SK-N-SH treated with all-trans-retinoic acid at 6 μM for 48 hours (cell line): ENCODE results near the gene ATG2B.

Experiments used
- ATAC-seq: fragments of 200-7000 bp; cut with Tn5 transposase; 3 replicates; pipeline ENCODE4 v1.9.1; 2020; ENCODE audit warnings: mild to moderate bottlenecking, moderate library complexity
- CSDC2 ChIP-seq: fragments of 250-450 bp; sonication (Bioruptor Pico); IDR thresholded peaks from 2 replicates; pipeline ENCODE4 v1.5.0; 2020; ENCODE audit warnings: mild to moderate bottlenecking, moderate library complexity
- ESRRG ChIP-seq: fragments of 250-450 bp; sonication (Bioruptor Pico); IDR thresholded peaks from 2 replicates; pipeline ENCODE4 v1.6.1; 2021; ENCODE audit warnings: mild to moderate bottlenecking
- GLIS3 ChIP-seq: fragments of 250-450 bp; sonication (Bioruptor Pico); IDR thresholded peaks from 2 replicates; pipeline ENCODE4 v1.5.0; 2020; ENCODE audit warnings: mild to moderate bottlenecking, moderate library complexity
- ISL1 ChIP-seq: fragments of 250-450 bp; sonication (Bioruptor Pico); IDR thresholded peaks from 2 replicates; pipeline ENCODE4 v2.1.2; 2022; ENCODE audit warnings: mild to moderate bottlenecking, moderate library complexity
- PPARA ChIP-seq: fragments of 250-450 bp; sonication (Bioruptor Pico); IDR thresholded peaks from 2 replicates; pipeline ENCODE4 v1.5.0; 2020; ENCODE audit warnings: mild to moderate bottlenecking, borderline replicate concordance
- RARB ChIP-seq: fragments of 250-450 bp; sonication (Bioruptor Pico); IDR thresholded peaks from 2 replicates; pipeline ENCODE4 v1.8.0; 2021; ENCODE audit warnings: mild to moderate bottlenecking, moderate library complexity
- SNAI2 ChIP-seq: fragments of 250-450 bp; sonication (Bioruptor Pico); IDR thresholded peaks from 2 replicates; pipeline ENCODE4 v1.5.0; 2020; ENCODE audit warnings: mild to moderate bottlenecking, moderate library complexity
- TCF4 ChIP-seq: fragments of 250-450 bp; sonication (Bioruptor Pico); IDR thresholded peaks from 2 replicates; pipeline ENCODE4 v1.8.0; 2021; ENCODE audit warnings: mild to moderate bottlenecking, moderate library complexity, borderline replicate concordance
- TOX ChIP-seq: fragments of 250-450 bp; sonication (Bioruptor Pico); IDR thresholded peaks from 2 replicates; pipeline ENCODE4 v1.8.0; 2021; ENCODE audit warnings: mild to moderate bottlenecking, moderate library complexity, borderline replicate concordance
- ZFP3 ChIP-seq: fragments of 250-450 bp; sonication (Bioruptor Pico); IDR thresholded peaks from 2 replicates; pipeline ENCODE4 v1.5.0; 2020; ENCODE audit warnings: mild to moderate bottlenecking, moderate library complexity
- ZNF565 ChIP-seq: fragments of 450-650 bp; formaldehyde crosslinking; conservative IDR thresholded peaks from 2 replicates; pipeline ENCODE4 v1.5.0; 2020; ENCODE audit warnings: low read depth, mild to moderate bottlenecking, moderate library complexity
- TF ChIP-seq, protein P1 (sequence below): fragments of 250-450 bp; sonication (Bioruptor Pico); IDR thresholded peaks from 2 replicates; pipeline ENCODE4 v1.5.0; 2020; ENCODE audit warnings: mild to moderate bottlenecking, moderate library complexity
- TF ChIP-seq, protein P2 (sequence below): fragments of 250-450 bp; sonication (Bioruptor Pico); IDR thresholded peaks from 2 replicates; pipeline ENCODE4 v1.8.0; 2021; ENCODE audit warnings: low read depth, mild to moderate bottlenecking, moderate library complexity, borderline replicate concordance
- TF ChIP-seq, protein P3 (sequence below): fragments of 250-450 bp; sonication (Bioruptor Pico); IDR thresholded peaks from 2 replicates; pipeline ENCODE4 v1.5.1; 2020; ENCODE audit warnings: low read depth, mild to moderate bottlenecking, moderate library complexity
- TF ChIP-seq, protein P4 (sequence below): fragments of 250-450 bp; sonication (Bioruptor Pico); IDR thresholded peaks from 2 replicates; pipeline ENCODE4 v1.8.0; 2020; ENCODE audit warnings: mild to moderate bottlenecking, moderate library complexity, borderline replicate concordance
- TF ChIP-seq, protein P5 (sequence below): fragments of 250-450 bp; sonication (Bioruptor Pico); IDR thresholded peaks from 2 replicates; pipeline ENCODE4 v1.5.1; 2021; ENCODE audit warnings: mild to moderate bottlenecking, moderate library complexity

Gene ATG2B, protein sequence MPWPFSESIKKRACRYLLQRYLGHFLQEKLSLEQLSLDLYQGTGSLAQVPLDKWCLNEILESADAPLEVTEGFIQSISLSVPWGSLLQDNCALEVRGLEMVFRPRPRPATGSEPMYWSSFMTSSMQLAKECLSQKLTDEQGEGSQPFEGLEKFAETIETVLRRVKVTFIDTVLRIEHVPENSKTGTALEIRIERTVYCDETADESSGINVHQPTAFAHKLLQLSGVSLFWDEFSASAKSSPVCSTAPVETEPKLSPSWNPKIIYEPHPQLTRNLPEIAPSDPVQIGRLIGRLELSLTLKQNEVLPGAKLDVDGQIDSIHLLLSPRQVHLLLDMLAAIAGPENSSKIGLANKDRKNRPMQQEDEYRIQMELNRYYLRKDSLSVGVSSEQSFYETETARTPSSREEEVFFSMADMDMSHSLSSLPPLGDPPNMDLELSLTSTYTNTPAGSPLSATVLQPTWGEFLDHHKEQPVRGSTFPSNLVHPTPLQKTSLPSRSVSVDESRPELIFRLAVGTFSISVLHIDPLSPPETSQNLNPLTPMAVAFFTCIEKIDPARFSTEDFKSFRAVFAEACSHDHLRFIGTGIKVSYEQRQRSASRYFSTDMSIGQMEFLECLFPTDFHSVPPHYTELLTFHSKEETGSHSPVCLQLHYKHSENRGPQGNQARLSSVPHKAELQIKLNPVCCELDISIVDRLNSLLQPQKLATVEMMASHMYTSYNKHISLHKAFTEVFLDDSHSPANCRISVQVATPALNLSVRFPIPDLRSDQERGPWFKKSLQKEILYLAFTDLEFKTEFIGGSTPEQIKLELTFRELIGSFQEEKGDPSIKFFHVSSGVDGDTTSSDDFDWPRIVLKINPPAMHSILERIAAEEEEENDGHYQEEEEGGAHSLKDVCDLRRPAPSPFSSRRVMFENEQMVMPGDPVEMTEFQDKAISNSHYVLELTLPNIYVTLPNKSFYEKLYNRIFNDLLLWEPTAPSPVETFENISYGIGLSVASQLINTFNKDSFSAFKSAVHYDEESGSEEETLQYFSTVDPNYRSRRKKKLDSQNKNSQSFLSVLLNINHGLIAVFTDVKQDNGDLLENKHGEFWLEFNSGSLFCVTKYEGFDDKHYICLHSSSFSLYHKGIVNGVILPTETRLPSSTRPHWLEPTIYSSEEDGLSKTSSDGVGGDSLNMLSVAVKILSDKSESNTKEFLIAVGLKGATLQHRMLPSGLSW (N-terminal part only)

DNA sequence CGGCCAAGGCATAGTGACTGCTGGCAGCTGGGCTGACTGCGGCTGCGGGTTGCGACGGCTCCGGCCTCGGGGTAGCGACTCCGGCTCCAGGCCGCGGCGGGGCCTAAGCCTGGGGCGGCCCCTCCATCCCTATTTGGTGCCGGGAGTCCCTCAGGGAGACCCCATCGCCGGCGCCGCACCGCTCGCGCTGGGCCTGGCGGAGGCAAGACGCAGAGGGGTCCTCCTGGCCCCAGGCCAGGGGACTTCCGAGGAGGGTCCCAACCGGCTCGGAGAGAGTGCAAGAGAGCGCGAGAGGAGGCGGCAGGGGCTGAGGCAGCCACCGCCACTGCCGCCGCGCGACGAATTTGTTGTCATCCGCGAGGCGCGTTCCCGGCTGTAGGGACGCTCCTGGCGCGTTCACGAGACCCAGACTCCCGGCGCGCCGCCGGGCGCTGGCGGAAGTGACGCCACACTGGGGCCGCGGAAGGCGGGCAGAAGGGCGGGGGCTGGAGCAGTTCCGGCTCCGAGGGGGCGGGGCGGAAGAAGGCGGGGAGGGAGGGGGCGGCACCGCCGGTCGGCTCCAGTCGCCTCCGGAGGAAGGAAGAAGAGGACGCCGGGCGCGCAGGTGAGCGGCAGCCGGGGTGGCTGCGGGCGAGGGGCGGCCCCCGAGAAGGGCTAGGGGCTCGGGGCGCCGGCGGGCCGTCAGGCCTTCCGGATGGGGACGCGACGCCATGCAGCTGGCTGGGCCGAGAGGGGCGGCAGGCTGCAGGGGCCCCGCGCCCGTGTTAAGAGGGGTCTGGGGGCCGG lies at the start of gene ATG2B, which contains the start of gene GSKIP:
TSS of gene ATG2B (minus strand) at position 377 of the 786 bp plus-strand sequence. CDS start at position 12, 365 bp downstream.
TSS of gene GSKIP (plus strand) at position 562 of the 786 bp plus-strand sequence. CDS start 18,722 bp downstream, outside the sequence.
- TF ChIP-seq TOX (CRISPR knock-in tag) (no peak), CSDC2 (peak; percentile 86), TCF4 (no peak)
- TF ChIP-seq, protein P1, sequence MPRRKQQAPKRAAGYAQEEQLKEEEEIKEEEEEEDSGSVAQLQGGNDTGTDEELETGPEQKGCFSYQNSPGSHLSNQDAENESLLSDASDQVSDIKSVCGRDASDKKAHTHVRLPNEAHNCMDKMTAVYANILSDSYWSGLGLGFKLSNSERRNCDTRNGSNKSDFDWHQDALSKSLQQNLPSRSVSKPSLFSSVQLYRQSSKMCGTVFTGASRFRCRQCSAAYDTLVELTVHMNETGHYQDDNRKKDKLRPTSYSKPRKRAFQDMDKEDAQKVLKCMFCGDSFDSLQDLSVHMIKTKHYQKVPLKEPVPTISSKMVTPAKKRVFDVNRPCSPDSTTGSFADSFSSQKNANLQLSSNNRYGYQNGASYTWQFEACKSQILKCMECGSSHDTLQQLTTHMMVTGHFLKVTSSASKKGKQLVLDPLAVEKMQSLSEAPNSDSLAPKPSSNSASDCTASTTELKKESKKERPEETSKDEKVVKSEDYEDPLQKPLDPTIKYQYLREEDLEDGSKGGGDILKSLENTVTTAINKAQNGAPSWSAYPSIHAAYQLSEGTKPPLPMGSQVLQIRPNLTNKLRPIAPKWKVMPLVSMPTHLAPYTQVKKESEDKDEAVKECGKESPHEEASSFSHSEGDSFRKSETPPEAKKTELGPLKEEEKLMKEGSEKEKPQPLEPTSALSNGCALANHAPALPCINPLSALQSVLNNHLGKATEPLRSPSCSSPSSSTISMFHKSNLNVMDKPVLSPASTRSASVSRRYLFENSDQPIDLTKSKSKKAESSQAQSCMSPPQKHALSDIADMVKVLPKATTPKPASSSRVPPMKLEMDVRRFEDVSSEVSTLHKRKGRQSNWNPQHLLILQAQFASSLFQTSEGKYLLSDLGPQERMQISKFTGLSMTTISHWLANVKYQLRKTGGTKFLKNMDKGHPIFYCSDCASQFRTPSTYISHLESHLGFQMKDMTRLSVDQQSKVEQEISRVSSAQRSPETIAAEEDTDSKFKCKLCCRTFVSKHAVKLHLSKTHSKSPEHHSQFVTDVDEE = peak; percentile 22
- peak; percentile 81 for ATAC-seq

DNA sequence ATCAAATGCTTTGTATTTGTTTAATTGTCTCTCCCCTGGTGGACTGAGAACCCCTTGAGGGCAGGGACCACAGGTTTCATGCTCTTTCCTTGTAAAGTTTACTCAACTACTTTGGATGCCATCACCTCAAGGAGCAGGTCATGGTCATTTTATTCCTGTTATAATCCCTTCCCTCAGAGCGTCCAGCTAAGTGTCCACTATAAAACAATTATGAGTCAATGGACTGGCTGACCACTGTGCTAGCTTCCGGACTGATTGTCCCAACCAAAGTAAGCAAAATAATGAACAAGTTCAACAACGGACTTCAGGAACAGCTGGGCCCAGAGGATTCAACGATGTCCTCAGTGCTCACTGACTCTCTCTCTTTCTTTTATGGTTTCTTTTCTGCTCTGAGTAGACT lies 47.0 kb upstream of the ATG2B start:
- TF ChIP-seq, protein P2, sequence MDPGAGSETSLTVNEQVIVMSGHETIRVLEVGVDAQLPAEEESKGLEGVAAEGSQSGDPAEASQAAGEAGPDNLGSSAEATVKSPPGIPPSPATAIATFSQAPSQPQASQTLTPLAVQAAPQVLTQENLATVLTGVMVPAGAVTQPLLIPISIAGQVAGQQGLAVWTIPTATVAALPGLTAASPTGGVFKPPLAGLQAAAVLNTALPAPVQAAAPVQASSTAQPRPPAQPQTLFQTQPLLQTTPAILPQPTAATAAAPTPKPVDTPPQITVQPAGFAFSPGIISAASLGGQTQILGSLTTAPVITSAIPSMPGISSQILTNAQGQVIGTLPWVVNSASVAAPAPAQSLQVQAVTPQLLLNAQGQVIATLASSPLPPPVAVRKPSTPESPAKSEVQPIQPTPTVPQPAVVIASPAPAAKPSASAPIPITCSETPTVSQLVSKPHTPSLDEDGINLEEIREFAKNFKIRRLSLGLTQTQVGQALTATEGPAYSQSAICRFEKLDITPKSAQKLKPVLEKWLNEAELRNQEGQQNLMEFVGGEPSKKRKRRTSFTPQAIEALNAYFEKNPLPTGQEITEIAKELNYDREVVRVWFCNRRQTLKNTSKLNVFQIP = no peak
- TF ChIP-seq TCF4 = no peak
- TF ChIP-seq, protein P3, sequence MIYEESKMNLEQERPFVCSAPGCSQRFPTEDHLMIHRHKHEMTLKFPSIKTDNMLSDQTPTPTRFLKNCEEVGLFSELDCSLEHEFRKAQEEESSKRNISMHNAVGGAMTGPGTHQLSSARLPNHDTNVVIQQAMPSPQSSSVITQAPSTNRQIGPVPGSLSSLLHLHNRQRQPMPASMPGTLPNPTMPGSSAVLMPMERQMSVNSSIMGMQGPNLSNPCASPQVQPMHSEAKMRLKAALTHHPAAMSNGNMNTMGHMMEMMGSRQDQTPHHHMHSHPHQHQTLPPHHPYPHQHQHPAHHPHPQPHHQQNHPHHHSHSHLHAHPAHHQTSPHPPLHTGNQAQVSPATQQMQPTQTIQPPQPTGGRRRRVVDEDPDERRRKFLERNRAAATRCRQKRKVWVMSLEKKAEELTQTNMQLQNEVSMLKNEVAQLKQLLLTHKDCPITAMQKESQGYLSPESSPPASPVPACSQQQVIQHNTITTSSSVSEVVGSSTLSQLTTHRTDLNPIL (CRISPR knock-in tag) = no peak
- TF ChIP-seq ZFP3 (CRISPR knock-in tag) = no peak
- TF ChIP-seq ZNF565 (CRISPR knock-in tag) = no peak
- TF ChIP-seq, protein P4, sequence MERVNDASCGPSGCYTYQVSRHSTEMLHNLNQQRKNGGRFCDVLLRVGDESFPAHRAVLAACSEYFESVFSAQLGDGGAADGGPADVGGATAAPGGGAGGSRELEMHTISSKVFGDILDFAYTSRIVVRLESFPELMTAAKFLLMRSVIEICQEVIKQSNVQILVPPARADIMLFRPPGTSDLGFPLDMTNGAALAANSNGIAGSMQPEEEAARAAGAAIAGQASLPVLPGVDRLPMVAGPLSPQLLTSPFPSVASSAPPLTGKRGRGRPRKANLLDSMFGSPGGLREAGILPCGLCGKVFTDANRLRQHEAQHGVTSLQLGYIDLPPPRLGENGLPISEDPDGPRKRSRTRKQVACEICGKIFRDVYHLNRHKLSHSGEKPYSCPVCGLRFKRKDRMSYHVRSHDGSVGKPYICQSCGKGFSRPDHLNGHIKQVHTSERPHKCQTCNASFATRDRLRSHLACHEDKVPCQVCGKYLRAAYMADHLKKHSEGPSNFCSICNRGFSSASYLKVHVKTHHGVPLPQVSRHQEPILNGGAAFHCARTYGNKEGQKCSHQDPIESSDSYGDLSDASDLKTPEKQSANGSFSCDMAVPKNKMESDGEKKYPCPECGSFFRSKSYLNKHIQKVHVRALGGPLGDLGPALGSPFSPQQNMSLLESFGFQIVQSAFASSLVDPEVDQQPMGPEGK = no peak
- TF ChIP-seq ISL1 (CRISPR knock-in tag) = no peak
- ATAC-seq = no peak

GRCh38 chr14:96409701-96410100 lies 46.6 kb upstream of the ATG2B start:
- ATAC-seq = no peak
- TF ChIP-seq PPARA (CRISPR knock-in tag) (no peak), CSDC2 (no peak), GLIS3 (CRISPR knock-in tag) (no peak), SNAI2 (CRISPR knock-in tag) (no peak), ISL1 (CRISPR knock-in tag) (no peak), ESRRG (CRISPR knock-in tag) (no peak), RARB (CRISPR knock-in tag) (no peak)
- TF ChIP-seq, protein P1 = no peak
- TF ChIP-seq, protein P2 = no peak
- TF ChIP-seq, protein P3 (CRISPR knock-in tag) = no peak
- TF ChIP-seq, protein P5, sequence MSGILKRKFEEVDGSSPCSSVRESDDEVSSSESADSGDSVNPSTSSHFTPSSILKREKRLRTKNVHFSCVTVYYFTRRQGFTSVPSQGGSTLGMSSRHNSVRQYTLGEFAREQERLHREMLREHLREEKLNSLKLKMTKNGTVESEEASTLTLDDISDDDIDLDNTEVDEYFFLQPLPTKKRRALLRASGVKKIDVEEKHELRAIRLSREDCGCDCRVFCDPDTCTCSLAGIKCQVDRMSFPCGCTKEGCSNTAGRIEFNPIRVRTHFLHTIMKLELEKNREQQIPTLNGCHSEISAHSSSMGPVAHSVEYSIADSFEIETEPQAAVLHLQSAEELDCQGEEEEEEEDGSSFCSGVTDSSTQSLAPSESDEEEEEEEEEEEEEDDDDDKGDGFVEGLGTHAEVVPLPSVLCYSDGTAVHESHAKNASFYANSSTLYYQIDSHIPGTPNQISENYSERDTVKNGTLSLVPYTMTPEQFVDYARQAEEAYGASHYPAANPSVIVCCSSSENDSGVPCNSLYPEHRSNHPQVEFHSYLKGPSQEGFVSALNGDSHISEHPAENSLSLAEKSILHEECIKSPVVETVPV (CRISPR knock-in tag) = no peak
